ENCODE measurements around the gene GATC. TPM values are rescaled to one million over a fixed set of nuclear protein-coding genes. Genes with fewer than 3 reads are reported as not detected.
A peak's percentile ranks its signal among the peaks of the same experiment; 100 is the strongest.

Gene GATC
- total and polyA plus RNA-seq, 2 donors (not counting 3 experiments of a cell fraction or from before 2014, with no cell fraction given) = 13.0 to 28.8 TPM

- Histone ChIP-seq H2AFZ (ENCODE audit: low read depth, low read length) (no peak overlapping the region), H3K79me2 (ENCODE audit: control insufficient read depth, insufficient read depth, low read length) (peaks cover 59% of the 10 kb centered on the region), H3K4me2 (ENCODE audit: insufficient read depth, low read length) (no peak overlapping the region), H3K36me3 (ENCODE audit: control insufficient read depth in 2 of 2, extremely low read depth in 1 of 2, insufficient read depth in 2 of 2, low read length in 2 of 2) (peaks cover 26 to 32% of the 10 kb centered on the region in 2 experiments), H3K27me3 (ENCODE audit: control insufficient read depth in 2 of 2, insufficient read depth in 2 of 2, low read length in 2 of 2) (no peaks in the 10 kb centered on the region), H3K9me3 (replicated peaks; ENCODE audit: control insufficient read depth, insufficient read depth, low read length) (no peaks in the 10 kb centered on the region), H3K27ac (ENCODE audit: insufficient read depth, low read depth, low read length) (no peak overlapping the region), H3K9ac (replicated peaks; ENCODE audit: extremely low read depth, insufficient read depth, low read length) (no peak overlapping the region), H3K4me1 (ENCODE audit: control insufficient read depth, extremely low read depth, insufficient read depth, low read length) (peaks cover 3% of the 10 kb centered on the region), H4K20me1 (replicated peaks; ENCODE audit: control insufficient read depth, extremely low read depth, insufficient read depth, low read length) (peaks cover 2% of the 10 kb centered on the region), H3K4me3 (replicated peaks in 1 of 3; ENCODE audit: insufficient read depth in 1 of 3, low read depth in 1 of 3, low read length in 3 of 3) (no peak overlapping the region), H3K9me1 (replicated peaks; ENCODE audit: control insufficient read depth, extremely low read depth, insufficient read depth, low read length) (no peaks in the 10 kb centered on the region)
- POLR2A ChIA-PET = no interaction called here
- peak; percentile 29 for DNase-seq (ENCODE audit: low read depth, low spot score)
- intact Hi-C loops (cut with micrococcal nuclease) (loop anchor here (1.0 kb wide), 2 partner anchors 27 to 110 kb away; no protein-coding TSS in a partner anchor), dilution Hi-C loops (cut with MboI; ENCODE audit: extremely low pct_ligation_motif_present, low sequenced_read_pairs) (no loop called here)
- CTCF ChIA-PET = interaction anchor here (0.7 to 3.9 kb wide), 9 partner anchors 8 to 115 kb away, joined by 3 to 29 read pairs (median 5); partner anchors contain the start of genes COX6A1, DYNLL1 and POP5
- no TSS peak for BruUV-seq (replicated peaks)
- FAIRE-seq = peak; percentile 78
- TF ChIP-seq CTCF (IDR thresholded peaks at IDR 0.05; ENCODE audit: extremely low read depth in 1 of 2, insufficient read depth in 1 of 2, low read depth in 1 of 2, low read length in 2 of 2) (peak; percentile 36 to 55), FOS (IDR thresholded peaks at IDR 0.05; ENCODE audit: borderline replicate concordance, insufficient read depth, low read length) (no peak), POLR2A (IDR thresholded peaks at IDR 0.05; ENCODE audit: low read depth, low read length) (no peak), EZH2 (IDR thresholded peaks at IDR 0.05; ENCODE audit: borderline replicate concordance, low read depth, low read length, severe bottlenecking) (no peak)
Measured at GRCh38 chr12:120466560-120467315, 20.5 kb downstream of the GATC start.

Measured in endothelial cell of umbilical vein (primary cell).